Fibroblast of mammary gland (primary cell): Measurements from ENCODE around the gene IGF2.

Experiments used
- DNase-seq: peaks from one replicate; pipeline ENCODE4 v3.0.0-alpha.2; 2010; ENCODE audit warnings: low read depth
- H3K4me3 ChIP-seq: 2 replicates; pipeline ENCODE4 v1.5.1; 2011; ENCODE audit warnings: low read depth, mild to moderate bottlenecking, low read length, moderate library complexity; ENCODE audit not compliant: control insufficient read depth
- CTCF ChIP-seq: conservative IDR thresholded peaks from 2 replicates; pipeline ENCODE4 v1.5.1; 2011; ENCODE audit warnings: low read depth, low read length, inconsistent platforms; ENCODE audit not compliant: control insufficient read depth, insufficient read depth

The IGF2 gene

GRCh38 chr11:2102883-2103213 is 36.3 kb downstream of the IGF2 start:
- no peak for DNase-seq
- H3K4me3 ChIP-seq = no peak overlapping the region
- no peak for TF ChIP-seq CTCF

GRCh38 chr11:2102132-2102882 is 36.9 kb downstream of the IGF2 start:
- TF ChIP-seq CTCF = no peak
- H3K4me3 ChIP-seq = no peak overlapping the region
- DNase-seq = no peak

- DNase-seq = no peak
- no peak for TF ChIP-seq CTCF
- H3K4me3 ChIP-seq = no peak overlapping the region
These were observed 38.0 kb downstream of the IGF2 start for GRCh38 chr11:2101171-2101675.

GRCh38 chr11:2100361-2101170 is 38.6 kb downstream of the IGF2 start:
- TF ChIP-seq CTCF = no peak
- DNase-seq = no peak
- no peak overlapping the region for H3K4me3 ChIP-seq

- DNase-seq = no peak
- no peak overlapping the region for H3K4me3 ChIP-seq
- TF ChIP-seq CTCF = no peak
These were observed 39.5 kb downstream of the IGF2 start for GRCh38 chr11:2099516-2100349.

- no peak for TF ChIP-seq CTCF
- no peak overlapping the region for H3K4me3 ChIP-seq
- DNase-seq = no peak
These were observed 40.3 kb downstream of the IGF2 start for GRCh38 chr11:2098691-2099515.
